NCI-H526 (cell line): Measurements from ENCODE around the gene GPAM.
"Not testable (repeated sequence)": the region's sequence is repeated elsewhere in the genome, so short reads cannot be mapped to it uniquely, and the experiment has no call there.

Source experiments
- DNase-seq, 2 experiments: peaks; one replicate each; lab custom pipeline; 2025; lab: John Stamatoyannopoulos, UW

GPAM gene

GRCh38 chr10:112215342-112215774 is 31.8 kb upstream of the GPAM start:
- DNase-seq: no peak

GRCh38 chr10:112214298-112214926 is 30.8 kb upstream of the GPAM start:
- DNase-seq: no peak

- no peak for DNase-seq
Observed at GRCh38 chr10:112213836-112214235, 30.3 kb upstream of the GPAM start.

- DNase-seq: no peak
Observed at GRCh38 chr10:112213098-112213823, 29.7 kb upstream of the GPAM start.

GRCh38 chr10:112210666-112211065 is 27.1 kb upstream of the GPAM start:
- DNase-seq: no peak

DNA sequence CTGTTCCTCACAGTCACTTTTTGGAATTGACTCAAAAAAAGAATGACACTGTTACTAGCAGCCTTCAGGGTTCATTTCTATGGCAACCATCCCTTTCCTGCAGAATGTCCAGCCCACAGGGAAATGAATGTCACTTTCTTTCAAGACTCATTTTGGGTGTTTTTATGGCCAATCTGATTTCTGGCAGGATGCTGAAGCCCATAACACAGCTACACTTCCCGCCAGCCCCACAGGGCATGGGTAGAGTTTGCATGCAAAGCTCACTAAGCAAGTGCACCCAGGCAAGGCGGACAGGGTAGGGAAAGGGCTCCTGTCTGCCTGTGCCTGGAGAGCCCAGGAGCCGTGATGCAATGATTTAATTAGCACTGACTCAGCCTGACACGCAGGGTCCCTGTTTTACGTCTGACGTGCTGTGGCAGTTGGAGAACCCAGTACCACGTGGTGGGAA is 26.1 kb upstream of the GPAM start:
- DNase-seq: no peak

DNA sequence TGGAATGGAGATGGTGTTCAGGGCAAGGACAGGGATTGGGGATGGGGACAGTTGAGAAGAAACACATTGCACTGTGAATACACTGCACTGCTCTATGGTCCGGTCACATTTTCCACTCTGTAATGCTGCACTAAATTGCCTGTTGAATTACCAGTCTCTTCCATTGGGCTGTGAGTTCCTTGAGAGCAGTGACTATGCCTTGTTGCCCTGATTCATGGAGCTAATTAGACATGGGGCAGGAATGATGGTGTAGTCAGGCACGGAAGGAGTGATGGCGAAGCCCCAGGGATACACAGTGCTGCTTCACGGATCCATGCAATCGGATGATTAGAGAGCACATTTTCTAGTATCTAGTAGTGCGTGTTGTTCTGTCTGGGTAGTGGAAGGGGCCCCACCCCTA is 25.4 kb upstream of the GPAM start:
- no peak for DNase-seq

- no peak for DNase-seq
Observed at GRCh38 chr10:112208292-112208691, 24.7 kb upstream of the GPAM start.

- DNase-seq: no peak
Observed at GRCh38 chr10:112203328-112204076, 19.9 kb upstream of the GPAM start.

DNA sequence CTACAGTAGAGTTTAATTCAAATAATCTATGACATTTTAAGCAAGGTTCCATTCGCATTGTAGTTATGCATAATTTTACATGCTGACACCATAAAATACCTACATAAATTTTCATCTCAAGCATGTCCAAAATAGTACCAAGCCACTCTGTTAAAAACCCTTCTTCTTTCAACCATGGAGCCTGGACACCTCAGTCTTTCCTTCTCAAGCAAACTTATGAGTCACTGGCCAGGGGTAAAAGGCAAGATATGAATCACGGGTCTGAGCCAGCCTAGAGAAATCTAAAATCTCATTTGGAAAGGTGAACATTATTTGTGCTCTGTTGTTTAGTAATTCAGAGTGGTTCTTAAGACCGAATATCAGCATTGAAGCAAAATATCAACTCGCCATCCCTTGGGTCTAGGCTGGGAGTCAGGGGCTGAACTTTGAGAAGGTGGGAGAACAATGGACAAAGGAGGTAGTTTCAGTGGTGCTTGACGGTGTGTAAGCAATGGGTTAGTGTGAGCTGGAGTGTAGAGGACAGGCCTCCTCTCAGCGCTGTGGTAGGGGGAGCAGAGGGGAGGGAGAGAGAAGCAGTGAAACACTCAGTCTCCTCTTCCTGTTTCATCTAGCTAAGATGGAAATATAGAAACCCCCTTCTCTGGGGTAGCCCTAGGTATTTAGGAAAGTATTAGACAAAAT is 19.1 kb upstream of the GPAM start:
- DNase-seq: no peak

DNA sequence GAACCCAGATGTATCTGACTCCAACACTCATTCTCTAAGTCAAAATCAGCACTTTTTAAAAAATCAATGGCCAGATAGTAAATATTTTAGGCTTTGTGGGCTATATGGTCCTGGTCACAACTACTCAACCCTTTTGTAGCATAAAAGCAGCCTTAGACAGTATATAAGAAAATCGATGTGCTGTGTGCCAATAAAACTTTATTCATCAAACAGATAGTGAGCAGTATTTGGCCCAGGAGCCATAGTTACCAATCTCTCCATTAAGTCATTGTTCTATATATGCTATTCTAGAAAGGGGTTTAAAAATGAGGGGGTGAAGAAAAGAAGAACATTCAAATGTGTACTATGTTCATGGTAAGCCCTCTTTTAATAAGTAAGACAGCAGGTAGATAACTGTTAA is 18.5 kb upstream of the GPAM start:
- no peak for DNase-seq

DNA sequence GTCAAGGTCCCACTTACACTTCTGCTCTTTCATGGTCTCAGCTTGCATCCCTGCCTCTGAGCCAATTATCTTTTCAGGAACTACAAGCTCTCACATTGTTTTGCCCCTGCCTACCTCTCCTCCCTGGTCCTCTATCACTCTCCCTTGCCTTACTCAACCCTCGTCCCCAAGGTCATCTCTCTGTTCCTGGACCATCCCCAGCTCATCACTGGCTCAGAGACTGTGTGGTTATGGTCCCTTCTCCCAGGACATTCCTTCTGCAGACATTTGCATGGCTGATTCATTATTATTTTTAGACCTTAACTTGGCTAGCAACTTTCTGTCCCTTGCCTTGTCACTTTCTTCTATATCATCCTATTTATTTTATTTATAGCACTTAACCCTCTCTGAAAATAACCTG is 17.8 kb upstream of the GPAM start:
- DNase-seq: no peak

DNA sequence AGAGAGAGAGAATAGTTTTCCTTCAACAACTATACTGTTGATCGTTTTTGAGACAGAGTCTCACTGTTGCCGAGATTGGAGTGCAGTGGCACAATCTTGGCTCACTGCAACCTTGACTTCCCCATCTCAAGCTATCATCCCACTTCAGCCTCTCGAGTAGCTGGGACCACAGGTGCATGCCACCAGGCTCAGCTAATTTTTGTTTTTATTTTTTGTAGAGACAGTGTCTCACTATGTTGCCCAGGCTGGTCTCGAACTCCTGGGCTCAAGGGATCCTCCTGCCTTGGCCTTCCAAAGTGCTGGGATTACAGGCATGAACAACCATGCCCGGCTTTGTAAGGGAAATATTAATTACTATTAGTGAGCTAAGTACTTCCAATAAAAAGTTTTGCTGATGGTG is 16.7 kb upstream of the GPAM start:
- DNase-seq: not testable (repeated sequence)

DNA sequence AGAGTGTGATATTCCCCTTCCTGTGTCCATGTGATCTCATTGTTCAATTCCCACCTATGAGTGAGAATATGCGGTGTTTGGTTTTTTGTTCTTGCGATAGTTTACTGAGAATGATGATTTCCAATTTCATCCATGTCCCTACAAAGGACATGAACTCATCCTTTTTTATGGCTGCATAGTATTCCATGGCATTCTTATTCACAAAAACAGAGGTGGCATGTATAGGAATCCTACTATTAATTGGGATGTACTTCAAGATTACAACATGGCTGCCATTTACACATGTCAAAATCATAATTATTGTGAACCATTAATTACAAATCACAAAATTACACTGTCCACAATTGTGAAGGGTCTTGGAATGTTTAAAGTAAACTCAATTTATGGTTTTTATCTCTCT is 14.1 kb upstream of the GPAM start:
- not testable (repeated sequence) for DNase-seq

- no peak for DNase-seq
Observed at GRCh38 chr10:112195224-112195623, 11.7 kb upstream of the GPAM start.

DNA sequence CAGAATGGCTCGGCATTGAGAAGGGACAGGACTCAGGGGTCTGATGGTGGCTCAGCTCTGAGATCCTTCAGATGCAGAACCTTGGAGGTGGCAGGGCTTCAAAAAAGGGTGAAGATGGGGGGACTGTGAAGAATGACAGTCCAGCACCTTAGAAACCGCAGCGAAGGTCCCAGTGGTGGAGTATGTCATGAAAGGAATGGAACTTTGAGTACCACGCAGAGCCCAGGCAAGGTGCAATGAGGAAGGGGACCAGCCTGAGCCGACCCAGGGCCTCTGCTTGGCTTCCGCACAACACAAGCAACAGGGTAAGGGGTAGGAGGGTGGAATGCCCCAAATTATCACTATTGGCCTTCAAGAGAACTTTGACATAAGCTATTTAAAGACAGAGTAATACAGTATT is 8.2 kb upstream of the GPAM start:
- no peak for DNase-seq

DNA sequence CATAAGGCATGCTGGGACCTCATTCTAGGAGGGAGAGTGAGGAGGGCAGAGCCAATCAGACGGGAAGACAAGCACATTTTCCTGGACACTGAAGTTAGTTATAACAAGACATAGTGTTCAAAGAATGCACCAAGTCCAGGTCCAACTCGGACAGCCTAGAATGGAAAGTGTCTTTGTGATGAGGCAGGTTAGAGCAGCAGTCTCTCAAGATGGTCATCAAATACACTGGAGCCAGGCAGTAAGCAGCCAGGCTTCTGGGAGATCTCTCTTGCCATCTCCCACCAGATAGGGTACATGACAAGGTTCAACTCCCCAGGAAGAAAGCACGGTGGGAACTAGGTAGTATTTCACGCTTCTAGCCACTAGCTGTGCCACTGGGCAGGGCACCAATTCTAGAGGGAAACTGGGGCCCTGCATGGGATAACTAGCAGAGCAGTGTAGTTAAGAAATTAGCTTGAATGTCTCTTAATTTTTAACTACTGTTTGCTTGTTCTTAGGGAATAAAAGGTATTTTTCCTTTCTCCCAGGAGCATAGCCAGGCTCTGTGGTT is 7.6 kb upstream of the GPAM start:
- DNase-seq: no peak

GRCh38 chr10:112189465-112189864 is 5.9 kb upstream of the GPAM start:
- DNase-seq: no peak

DNA sequence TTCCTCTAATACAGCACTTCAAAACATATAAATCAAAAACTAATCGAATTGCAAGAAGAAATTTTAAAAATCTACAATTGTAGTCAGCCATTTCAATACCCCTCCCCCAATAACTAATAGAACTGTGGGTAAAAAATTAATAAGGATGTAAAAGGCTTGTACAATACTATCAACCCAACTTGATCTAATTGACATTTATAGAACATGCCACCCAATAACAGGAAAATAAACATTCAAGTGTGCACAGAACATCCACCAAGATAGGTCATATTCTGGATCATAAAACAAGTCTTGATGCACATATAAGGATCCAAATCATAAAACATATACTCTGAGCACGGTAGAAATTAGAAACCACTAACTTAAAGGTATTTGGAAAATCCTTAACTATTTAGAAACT is 4.0 kb upstream of the GPAM start:
- DNase-seq: no peak

GRCh38 chr10:112185959-112186358 is 2.4 kb upstream of the GPAM start:
- no peak for DNase-seq

DNA sequence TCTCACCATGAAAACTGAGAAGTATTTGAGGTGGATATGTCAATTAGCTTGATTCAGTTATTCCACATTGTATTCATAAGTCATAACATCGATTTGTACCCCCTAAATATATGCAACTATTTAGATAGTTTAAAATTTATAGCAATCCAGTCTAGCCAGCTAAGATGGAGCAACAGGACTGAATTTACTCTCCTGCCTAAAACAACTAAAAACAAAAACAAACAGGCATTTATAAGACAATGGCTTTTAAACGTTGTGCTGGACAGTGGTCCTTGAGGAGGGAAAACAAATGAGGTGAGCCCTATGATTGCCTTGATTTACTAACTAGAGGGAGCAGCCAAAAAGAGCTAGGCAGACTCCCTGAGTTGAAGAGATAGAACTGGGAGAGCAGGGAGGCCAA is 814 bp upstream of the GPAM start:
- no peak for DNase-seq

GRCh38 chr10:112184052-112184371 is 447 bp upstream of the GPAM start:
- no peak for DNase-seq
